Testis (tissue), 2 donors: ENCODE results near the gene GALNT8.

Source experiments
- CTCF ChIP-seq, 3 experiments: fragments of 450-650 bp in 2 of 3; fragments of 200-600 bp in 1 of 3; sonication (generic) in 1 of 3; IDR thresholded peaks; one replicate each; pipeline ENCODE4 v1.5.1; 2016 to 2019; ENCODE audit warnings: antibody characterized with exemption in 3 of 3, mild to moderate bottlenecking in 2 of 3, moderate library complexity in 1 of 3
- POLR2A ChIP-seq: fragments of 450-650 bp; IDR thresholded peaks from one replicate; pipeline ENCODE4 v1.6.1; 2017; ENCODE audit warnings: antibody characterized with exemption, mild to moderate bottlenecking, moderate library complexity

GRCh38 chr12:4734625-4735340 is 14.6 kb downstream of the GALNT8 start:
- TF ChIP-seq CTCF (IDR thresholded peaks at IDR 0.05): no peak
- no peak for TF ChIP-seq POLR2A
